BJ (cell line): ENCODE results near the gene GTF2H2C. TPM values are rescaled to one million over a fixed set of nuclear protein-coding genes. Genes with fewer than 3 reads are reported as not detected.
"Not testable (repeated sequence)": the region's sequence is repeated elsewhere in the genome, so short reads cannot be mapped to it uniquely, and the experiment has no call there.

Experiments
- CTCF ChIA-PET: fragments of 350-600 bp; formaldehyde crosslinking; extraction: SDS; loops from one replicate; lab custom pipeline; 2021; ENCODE audit warnings: antibody characterized with exemption, inconsistent platforms; lab: Yijun Ruan, JAX
- POLR2A ChIA-PET: fragments of 300-600 bp; sonication (Branson Sonifier 250); formaldehyde crosslinking; extraction: SDS; loops from one replicate; lab custom pipeline; 2021; ENCODE audit warnings: antibody characterized with exemption; lab: Charles Lee
- DNase-seq: peaks from one replicate; pipeline ENCODE4 v3.0.0-alpha.2; 2011; ENCODE audit warnings: low read depth
- H3K27me3 ChIP-seq: 2 replicates; pipeline ENCODE4 v1.6.0; 2011; ENCODE audit warnings: low read length; ENCODE audit not compliant: control insufficient read depth, insufficient read depth
- H3K36me3 ChIP-seq: 2 replicates; pipeline ENCODE4 v1.5.1; 2011; ENCODE audit warnings: low read length; ENCODE audit not compliant: control insufficient read depth, insufficient read depth
- H3K4me3 ChIP-seq: 2 replicates; pipeline ENCODE4 v1.5.1; 2011; ENCODE audit warnings: low read depth, mild to moderate bottlenecking, control low read depth, low read length
- polyA plus RNA-seq: library from polyadenylated mRNA; depleted of rRNA; stranded (reverse); fragments of >200 nt; gene quantifications from 2 replicates; pipeline ENCODE4 v1.2.3, GENCODE V29; 2011; rRNA removed
- small RNA-seq: library from RNA; depleted of rRNA; stranded (forward); fragments of <200 nt; gene quantifications from one replicate; pipeline ENCODE3, GENCODE V24; 2012; ENCODE audit warnings: low replicate concordance, low read depth; ENCODE audit not compliant: insufficient read length

Gene GTF2H2C
- polyA plus RNA-seq, 1 experiment = 9.9 TPM

DNA sequence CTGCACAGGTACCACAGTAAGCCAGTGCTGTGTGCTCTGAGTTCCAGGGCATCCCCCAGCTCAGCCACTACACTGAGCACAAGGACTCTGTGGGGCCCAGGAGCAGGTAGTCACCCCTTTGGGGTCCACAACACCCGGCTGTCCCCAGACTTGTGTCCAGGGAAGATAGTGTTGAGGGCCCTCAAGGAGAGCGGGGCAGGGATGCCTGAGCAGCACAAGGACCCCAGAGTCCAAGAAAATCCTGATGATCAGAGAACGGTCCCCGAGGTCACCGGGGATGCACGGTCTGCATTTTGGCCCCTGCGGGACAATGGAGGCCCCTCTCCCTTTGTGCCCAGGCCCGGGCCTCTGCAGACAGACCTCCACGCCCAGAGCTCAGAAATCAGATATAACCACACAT, 71.9 kb downstream of the GTF2H2C start:
- H3K4me3 ChIP-seq, CTCF ChIA-PET, POLR2A ChIA-PET, H3K36me3 ChIP-seq, H3K27me3 ChIP-seq, DNase-seq: not testable (repeated sequence)

Small RNA genes lying within 50 kb of the gene (small RNA-seq; reads per million reads assigned to genes)
- not detected for gene RNU6-724P

Other genes with a start within 250 kb of the GTF2H2C start
- gene CCDC125, start 227.4 kb upstream of the GTF2H2C start, polyA plus RNA-seq = 1.8 and 3.1 TPM in 2 replicates
- gene AK6, start 190.7 kb upstream of the GTF2H2C start, polyA plus RNA-seq = 11.6 and 39.9 TPM in 2 replicates
- 76.4 and 140 TPM in 2 replicates for gene TAF9, start 190.7 kb upstream of the GTF2H2C start, polyA plus RNA-seq
- 18.0 and 23.2 TPM in 2 replicates for gene RAD17, start 190.4 kb upstream of the GTF2H2C start, polyA plus RNA-seq
- gene MARVELD2, start 145.1 kb upstream of the GTF2H2C start, polyA plus RNA-seq = 0.88 and 1.3 TPM in 2 replicates
- gene OCLN, start 67.4 kb upstream of the GTF2H2C start, polyA plus RNA-seq = 0.25 and 0.71 TPM in 2 replicates